Sigmoid colon (tissue), 7 donors: Measurements from ENCODE around the gene LGALS7B. TPM values are rescaled to one million over a fixed set of nuclear protein-coding genes. Genes with fewer than 3 reads are reported as not detected.

Experiments
- DNase-seq: peaks from one replicate; pipeline ENCODE4 v3.0.0-alpha.2; 2019
- H3K27ac ChIP-seq, 4 donors: fragments of 200-600 bp; sonication (generic); one replicate each; pipeline ENCODE4 v1.5.1; 2016 to 2019; ENCODE audit warnings: mild to moderate bottlenecking in 1 of 4
- H3K27me3 ChIP-seq, 3 donors: fragments of 200-600 bp; sonication (generic); one replicate each; pipeline ENCODE4 v1.5.1; 2019; ENCODE audit warnings: mild to moderate bottlenecking in 1 of 3
- H3K36me3 ChIP-seq, 4 donors: fragments of 200-600 bp; sonication (generic); one replicate each; pipeline ENCODE4 v1.5.1; 2016 to 2019
- H3K4me1 ChIP-seq, 4 donors: fragments of 200-600 bp; sonication (generic); one replicate each; pipeline ENCODE4 v1.5.1; 2017 to 2019
- H3K4me3 ChIP-seq, 4 donors: fragments of 200-600 bp; sonication (generic); one replicate each; pipeline ENCODE4 v1.5.1; 2017 to 2019; ENCODE audit warnings: mild to moderate bottlenecking in 2 of 4, moderate library complexity in 1 of 4
- H3K9me3 ChIP-seq, 4 donors: fragments of 200-600 bp in 3 of 4; sonication (generic) in 3 of 4; one replicate each; pipeline versions ENCODE4 v1.5.1 to v1.6.1; 2013 to 2019
- CTCF ChIP-seq, 4 experiments: fragments of 450-650 bp in 3 of 4; fragments of 200-600 bp in 1 of 4; IDR thresholded peaks; one replicate each; pipeline ENCODE4 v1.5.1; 2016 to 2019; ENCODE audit warnings: antibody characterized with exemption in 4 of 4, mild to moderate bottlenecking in 3 of 4, moderate library complexity in 2 of 4
- EP300 ChIP-seq, 4 donors: sonication (generic); formaldehyde crosslinking; IDR thresholded peaks; one replicate each; pipeline ENCODE4 v1.6.1; 2017; ENCODE audit warnings: antibody characterized with exemption in 4 of 4
- POLR2A ChIP-seq, 2 donors: fragments of 450-650 bp; IDR thresholded peaks; one replicate each; pipeline ENCODE4 v1.6.1; 2016; ENCODE audit warnings: antibody characterized with exemption in 2 of 2, mild to moderate bottlenecking in 2 of 2, moderate library complexity in 2 of 2
- POLR2AphosphoS5 ChIP-seq, 4 donors: sonication (generic); formaldehyde crosslinking; IDR thresholded peaks; one replicate each; pipeline ENCODE4 v1.6.1; 2017; ENCODE audit warnings: antibody characterized with exemption in 4 of 4
- WGBS, 2 donors: extraction: QIAGEN DNeasy Blood & Tissue Kit; methylation state at CpG; one replicate each; pipeline ENCODE4 v1.1.7; 2013; 5-methylcytosine and 5-hydroxymethylcytosine counted together
- intact Hi-C: fragments of 100-400 bp; cut with DNase I; formaldehyde crosslinking; loops from one replicate; pipeline ENCODE4 v1.15.1; 2023
- polyA plus RNA-seq, 3 donors: library from polyadenylated mRNA; stranded (reverse); fragments of 200-250 nt; gene quantifications; one replicate each; pipeline ENCODE4 v1.2.3, GENCODE V29; 2013
- total RNA-seq, 4 donors: library from RNA; depleted of rRNA; stranded (reverse); fragments of >200 nt; gene quantifications; one replicate each; pipeline ENCODE4 v1.1.0, GENCODE V29; 2016
- donor health status: healthy with polysubstance abuse.
- donor health status: Bipolar disorder and iron deficiency.
- donor health status: healthy.

The LGALS7B gene
- total and polyA plus RNA-seq, 7 donors, result 1.2 to 3.0 TPM; not detected in 5

- Histone ChIP-seq H3K36me3 (no peaks in the 10 kb centered on the region), H3K27ac (no peak overlapping the region), H3K4me1 (peaks cover 0 to 8% (median 4%) of the 10 kb centered on the region in 4 donors), H3K4me3 (no peak overlapping the region), H3K9me3 (no peaks in the 10 kb centered on the region), H3K27me3 (no peaks in the 10 kb centered on the region)
- DNase-seq, result no peak
- TF ChIP-seq POLR2AphosphoS5 (IDR thresholded peaks at IDR 0.05) (no peak), POLR2A (IDR thresholded peaks at IDR 0.05) (no peak), EP300 (IDR thresholded peaks at IDR 0.05) (no peak), CTCF (IDR thresholded peaks at IDR 0.05) (no peak)
- intact Hi-C loops, result no loop called here
- 97% methylated on average over 15 of the region's 15 CpGs for WGBS, 2 donors
These were observed 47.3 kb upstream of the LGALS7B start for GRCh38 chr19:38741670-38742069.

GRCh38 chr19:38742296-38742695 is 46.7 kb upstream of the LGALS7B start:
- Histone ChIP-seq H3K36me3 (no peaks in the 10 kb centered on the region), H3K4me3 (no peak overlapping the region), H3K27ac (no peak overlapping the region), H3K9me3 (no peaks in the 10 kb centered on the region), H3K4me1 (peaks cover 0 to 1% (median under 1%) of the 10 kb centered on the region in 4 donors), H3K27me3 (no peaks in the 10 kb centered on the region)
- no peak for DNase-seq
- intact Hi-C loops, result no loop called here
- WGBS, 2 donors, result 95 to 96% methylated on average over 9 of the region's 9 CpGs
- TF ChIP-seq POLR2A (IDR thresholded peaks at IDR 0.05), result no peak
- no peak for TF ChIP-seq EP300 (IDR thresholded peaks at IDR 0.05)
- no peak for TF ChIP-seq POLR2AphosphoS5 (IDR thresholded peaks at IDR 0.05)
- no peak for TF ChIP-seq CTCF (IDR thresholded peaks at IDR 0.05)

GRCh38 chr19:38742906-38743305 is 46.1 kb upstream of the LGALS7B start:
- intact Hi-C loops, result no loop called here
- Histone ChIP-seq H3K4me1 (no peaks in the 10 kb centered on the region), H3K36me3 (no peaks in the 10 kb centered on the region), H3K4me3 (no peak overlapping the region), H3K27me3 (no peaks in the 10 kb centered on the region), H3K9me3 (no peaks in the 10 kb centered on the region), H3K27ac (no peak overlapping the region)
- 89 to 90% methylated on average over 6 of the region's 6 CpGs for WGBS, 2 donors
- TF ChIP-seq CTCF (IDR thresholded peaks at IDR 0.05), result no peak
- DNase-seq, result no peak

GRCh38 chr19:38743394-38744297 is 45.4 kb upstream of the LGALS7B start:
- TF ChIP-seq CTCF (IDR thresholded peaks at IDR 0.05), result no peak
- no peak for TF ChIP-seq POLR2A (IDR thresholded peaks at IDR 0.05)
- no peak for TF ChIP-seq EP300 (IDR thresholded peaks at IDR 0.05)
- no peak for TF ChIP-seq POLR2AphosphoS5 (IDR thresholded peaks at IDR 0.05)
- Histone ChIP-seq H3K4me1 (no peaks in the 10 kb centered on the region), H3K4me3 (no peak overlapping the region), H3K27me3 (no peaks in the 10 kb centered on the region), H3K9me3 (no peaks in the 10 kb centered on the region), H3K36me3 (no peaks in the 10 kb centered on the region), H3K27ac (no peak overlapping the region)
- intact Hi-C loops, result no loop called here
- DNase-seq, result peak; percentile 64
- WGBS, 2 donors, result 81 to 83% methylated on average over 20 of the region's 20 CpGs
